Measurements from ENCODE around the gene ACTN1.

The ACTN1 gene

DNA sequence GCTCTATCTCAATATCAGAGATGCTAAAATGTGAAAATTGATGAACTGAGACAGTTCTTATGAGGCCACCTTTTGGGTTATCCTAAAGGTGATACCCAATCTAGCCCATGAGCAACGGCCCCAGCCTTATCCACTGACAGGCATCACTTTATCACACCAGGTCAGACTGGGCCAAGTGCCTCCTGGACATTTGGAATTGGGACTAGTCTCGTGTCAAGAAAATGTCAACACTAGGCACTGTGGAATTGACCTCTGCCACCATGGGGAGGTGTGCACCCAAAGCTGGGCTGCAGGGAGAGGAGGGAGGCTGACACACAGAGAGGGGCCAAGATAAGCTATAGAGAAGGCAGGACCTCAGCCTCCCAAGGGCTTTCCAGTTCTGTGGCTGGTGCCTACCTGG lies 107.7 kb downstream of the ACTN1 start:
- Histone ChIP-seq H3K27me3 (ENCODE audit: insufficient read depth, low read length) (no peaks in the 10 kb centered on the region), H3K4me2 (ENCODE audit: low read length) (no peak overlapping the region), H3K14ac (ENCODE audit: low read length) (no peak overlapping the region), H3K4me1 (ENCODE audit: control insufficient read depth in 1 of 2, insufficient read depth in 2 of 2, low read length in 2 of 2) (no peaks in the 10 kb centered on the region), H2AFZ (ENCODE audit: insufficient read depth, low read length, poor library complexity) (no peak overlapping the region), H3K9ac (ENCODE audit: low read length) (no peak overlapping the region), H2AK5ac (ENCODE audit: low read length) (no peak overlapping the region), H3K4ac (ENCODE audit: low read depth, low read length) (no peak overlapping the region), H3K18ac (ENCODE audit: low read length) (no peak overlapping the region), H4K91ac (ENCODE audit: low read depth, low read length) (no peak overlapping the region), H2BK5ac (ENCODE audit: low read depth, low read length, poor library complexity) (no peak overlapping the region), H3K79me2 (ENCODE audit: control insufficient read depth, insufficient read depth, low read length, poor library complexity) (no peaks in the 10 kb centered on the region), H4K8ac (ENCODE audit: low read depth, low read length) (no peak overlapping the region), H4K12ac (ENCODE audit: low read depth, low read length) (no peak overlapping the region), H3K36me3 (ENCODE audit: control insufficient read depth in 1 of 2, insufficient read depth in 2 of 2, low read length in 2 of 2) (peaks cover 44 to 52% of the 10 kb centered on the region in 2 experiments), H3K9me3 (ENCODE audit: insufficient read depth, low read depth, low read length) (no peaks in the 10 kb centered on the region), H2BK12ac (ENCODE audit: low read length) (no peak overlapping the region), H3K79me1 (ENCODE audit: low read length) (no peaks in the 10 kb centered on the region), H3K23ac (ENCODE audit: low read length) (no peak overlapping the region), H2BK120ac (ENCODE audit: insufficient read depth, low read length, poor library complexity) (no peak overlapping the region), H3K4me3 (ENCODE audit: low read depth, low read length) (no peak overlapping the region), H3K27ac (ENCODE audit: low read depth, low read length) (no peak overlapping the region)
- no CpG with 5 or more reads among the region's 2 CpGs for WGBS (ENCODE audit: extremely low coverage, insufficient coverage, insufficient read length)
- DNase-seq = no peak

- Histone ChIP-seq H3K79me2 (ENCODE audit: control insufficient read depth, insufficient read depth, low read length, poor library complexity) (no peaks in the 10 kb centered on the region), H2BK12ac (ENCODE audit: low read length) (no peak overlapping the region), H3K4ac (ENCODE audit: low read depth, low read length) (no peak overlapping the region), H3K27me3 (ENCODE audit: insufficient read depth, low read length) (no peaks in the 10 kb centered on the region), H4K91ac (ENCODE audit: low read depth, low read length) (no peak overlapping the region), H3K27ac (ENCODE audit: low read depth, low read length) (no peak overlapping the region), H3K4me2 (ENCODE audit: low read length) (no peak overlapping the region), H3K18ac (ENCODE audit: low read length) (no peak overlapping the region), H3K9me3 (ENCODE audit: insufficient read depth, low read depth, low read length) (peaks cover 5% of the 10 kb centered on the region), H2BK120ac (ENCODE audit: insufficient read depth, low read length, poor library complexity) (no peak overlapping the region), H3K4me3 (ENCODE audit: low read depth, low read length) (no peak overlapping the region), H4K8ac (ENCODE audit: low read depth, low read length) (no peak overlapping the region), H2AK5ac (ENCODE audit: low read length) (no peak overlapping the region), H3K14ac (ENCODE audit: low read length) (no peak overlapping the region), H2BK5ac (ENCODE audit: low read depth, low read length, poor library complexity) (no peak overlapping the region), H3K23ac (ENCODE audit: low read length) (no peak overlapping the region), H3K4me1 (ENCODE audit: control insufficient read depth in 1 of 2, insufficient read depth in 2 of 2, low read length in 2 of 2) (no peaks in the 10 kb centered on the region), H3K79me1 (ENCODE audit: low read length) (no peaks in the 10 kb centered on the region), H3K9ac (ENCODE audit: low read length) (no peak overlapping the region), H3K36me3 (ENCODE audit: control insufficient read depth in 1 of 2, insufficient read depth in 2 of 2, low read length in 2 of 2) (peaks cover 24 to 26% of the 10 kb centered on the region in 2 experiments), H2AFZ (ENCODE audit: insufficient read depth, low read length, poor library complexity) (no peak overlapping the region), H4K12ac (ENCODE audit: low read depth, low read length) (no peak overlapping the region)
- no peak for DNase-seq
Measured at GRCh38 chr14:68866991-68867533, 112.0 kb downstream of the ACTN1 start.

- Histone ChIP-seq H3K23ac (ENCODE audit: low read length) (no peak overlapping the region), H3K27me3 (ENCODE audit: insufficient read depth, low read length) (no peaks in the 10 kb centered on the region), H3K4me2 (ENCODE audit: low read length) (no peak overlapping the region), H3K79me2 (ENCODE audit: control insufficient read depth, insufficient read depth, low read length, poor library complexity) (no peaks in the 10 kb centered on the region), H3K4me1 (ENCODE audit: control insufficient read depth in 1 of 2, insufficient read depth in 2 of 2, low read length in 2 of 2) (no peaks in the 10 kb centered on the region), H2BK120ac (ENCODE audit: insufficient read depth, low read length, poor library complexity) (no peak overlapping the region), H3K9ac (ENCODE audit: low read length) (no peak overlapping the region), H2BK5ac (ENCODE audit: low read depth, low read length, poor library complexity) (no peak overlapping the region), H3K79me1 (ENCODE audit: low read length) (no peaks in the 10 kb centered on the region), H2AK5ac (ENCODE audit: low read length) (no peak overlapping the region), H3K4ac (ENCODE audit: low read depth, low read length) (no peak overlapping the region), H4K12ac (ENCODE audit: low read depth, low read length) (no peak overlapping the region), H4K91ac (ENCODE audit: low read depth, low read length) (no peak overlapping the region), H3K4me3 (ENCODE audit: low read depth, low read length) (no peak overlapping the region), H4K8ac (ENCODE audit: low read depth, low read length) (no peak overlapping the region), H3K14ac (ENCODE audit: low read length) (no peak overlapping the region), H3K18ac (ENCODE audit: low read length) (no peak overlapping the region), H2AFZ (ENCODE audit: insufficient read depth, low read length, poor library complexity) (no peak overlapping the region), H3K27ac (ENCODE audit: low read depth, low read length) (no peak overlapping the region), H3K36me3 (ENCODE audit: control insufficient read depth in 1 of 2, insufficient read depth in 2 of 2, low read length in 2 of 2) (peaks cover 11% of the 10 kb centered on the region in 2 experiments), H3K9me3 (ENCODE audit: insufficient read depth, low read depth, low read length) (peaks cover 5% of the 10 kb centered on the region), H2BK12ac (ENCODE audit: low read length) (no peak overlapping the region)
- WGBS (ENCODE audit: extremely low coverage, insufficient coverage, insufficient read length) = no CpG with 5 or more reads among the region's 2 CpGs
- no peak for DNase-seq
Measured at GRCh38 chr14:68865542-68865941, 113.6 kb downstream of the ACTN1 start.

DNA sequence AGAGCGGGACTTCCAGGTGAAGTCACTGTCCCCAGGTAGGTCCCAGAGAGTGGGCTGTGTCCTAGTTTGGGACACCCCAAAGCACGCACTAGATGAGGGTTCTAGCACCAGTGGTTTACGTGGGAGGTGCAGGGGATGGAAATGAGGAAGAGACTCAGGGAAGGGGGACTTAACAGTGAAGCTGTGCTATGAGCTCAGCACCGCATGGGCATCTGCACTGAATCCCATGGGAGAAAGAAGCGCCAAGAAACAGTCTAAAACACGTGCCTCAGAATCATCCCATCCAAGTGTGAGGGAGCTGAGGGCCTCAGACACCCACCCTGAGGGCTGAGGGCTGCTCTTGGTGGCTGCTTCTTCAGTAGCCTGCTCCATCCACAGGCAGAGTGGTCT lies 114.7 kb downstream of the ACTN1 start:
- no peak overlapping the region for H2AFZ ChIP-seq (ENCODE audit: insufficient read depth, low read length, poor library complexity)
- H3K27me3 ChIP-seq (ENCODE audit: insufficient read depth, low read length) = no peaks in the 10 kb centered on the region
- peaks cover 9 to 11% of the 10 kb centered on the region in 2 experiments for H3K36me3 ChIP-seq (ENCODE audit: control insufficient read depth in 1 of 2, insufficient read depth in 2 of 2, low read length in 2 of 2)
- no peak overlapping the region for H4K91ac ChIP-seq (ENCODE audit: low read depth, low read length)
- peaks cover 5% of the 10 kb centered on the region for H3K9me3 ChIP-seq (ENCODE audit: insufficient read depth, low read depth, low read length)
- no CpG with 5 or more reads among the region's 6 CpGs for WGBS (ENCODE audit: extremely low coverage, insufficient coverage, insufficient read length)
- H2AK5ac ChIP-seq (ENCODE audit: low read length) = no peak overlapping the region
- no peak overlapping the region for H2BK5ac ChIP-seq (ENCODE audit: low read depth, low read length, poor library complexity)
- no peak overlapping the region for H3K4me3 ChIP-seq (ENCODE audit: low read depth, low read length)
- H4K8ac ChIP-seq (ENCODE audit: low read depth, low read length) = no peak overlapping the region
- no peak overlapping the region for H3K18ac ChIP-seq (ENCODE audit: low read length)
- no peak overlapping the region for H3K23ac ChIP-seq (ENCODE audit: low read length)
- H2BK12ac ChIP-seq (ENCODE audit: low read length) = no peak overlapping the region
- no peak overlapping the region for H3K14ac ChIP-seq (ENCODE audit: low read length)
- no peak for DNase-seq
- H3K9ac ChIP-seq (ENCODE audit: low read length) = no peak overlapping the region
- H3K4ac ChIP-seq (ENCODE audit: low read depth, low read length) = no peak overlapping the region
- no peaks in the 10 kb centered on the region for H3K4me1 ChIP-seq (ENCODE audit: control insufficient read depth in 1 of 2, insufficient read depth in 2 of 2, low read length in 2 of 2)
- H3K4me2 ChIP-seq (ENCODE audit: low read length) = no peak overlapping the region
- H3K79me1 ChIP-seq (ENCODE audit: low read length) = no peaks in the 10 kb centered on the region
- no peak overlapping the region for H4K12ac ChIP-seq (ENCODE audit: low read depth, low read length)
- no peaks in the 10 kb centered on the region for H3K79me2 ChIP-seq (ENCODE audit: control insufficient read depth, insufficient read depth, low read length, poor library complexity)
- H2BK120ac ChIP-seq (ENCODE audit: insufficient read depth, low read length, poor library complexity) = no peak overlapping the region
- H3K27ac ChIP-seq (ENCODE audit: low read depth, low read length) = no peak overlapping the region
